Measurements from ENCODE around the gene OR1L6.

DNA sequence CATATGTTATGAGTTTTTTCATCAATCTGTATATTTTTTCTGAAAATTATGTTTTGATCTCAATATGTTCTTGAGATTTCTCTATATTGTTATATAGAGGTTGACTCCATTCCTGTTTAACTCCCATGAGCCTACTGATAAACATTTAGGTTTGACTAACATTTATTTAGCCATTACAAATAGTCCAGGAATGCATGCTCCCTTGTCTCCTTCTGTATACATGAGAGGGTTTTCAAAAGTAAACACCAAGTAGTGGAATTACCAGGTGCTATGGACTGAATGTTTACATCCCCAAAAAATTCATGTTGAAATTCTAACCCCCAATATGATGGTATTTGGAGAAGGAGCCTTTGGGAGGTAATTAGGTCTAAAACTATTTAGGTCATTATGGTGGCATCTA, 43.2 kb downstream of the OR1L6 start:
- TF ChIP-seq CTCF (IDR thresholded peaks at IDR 0.05) (no peak), EP300 (IDR thresholded peaks at IDR 0.05) (no peak), POLR2A (IDR thresholded peaks at IDR 0.05) (no peak)

All from tibial nerve (tissue), 4 donors.